CMK (cell line): ENCODE data around the gene MOCS1.

ENCODE experiments used
- DNase-seq: peaks from one replicate; pipeline ENCODE4 v3.0.0-alpha.2; 2010; ENCODE audit warnings: low read depth

Gene MOCS1

GRCh38 chr6:39924283-39924682 is 10.0 kb downstream of the MOCS1 start:
- DNase-seq = no peak

- DNase-seq = no peak
Observed at GRCh38 chr6:39923861-39924260, 10.4 kb downstream of the MOCS1 start.

- DNase-seq = no peak
Observed at GRCh38 chr6:39923394-39923793, 10.9 kb downstream of the MOCS1 start.

GRCh38 chr6:39922821-39923220 is 11.4 kb downstream of the MOCS1 start:
- DNase-seq = no peak

GRCh38 chr6:39920157-39920556 is 14.1 kb downstream of the MOCS1 start:
- no peak for DNase-seq

GRCh38 chr6:39918831-39919230 is 15.4 kb downstream of the MOCS1 start:
- DNase-seq = no peak

- DNase-seq = no peak
Observed at GRCh38 chr6:39917981-39918380, 16.3 kb downstream of the MOCS1 start.

- DNase-seq = no peak
Observed at GRCh38 chr6:39917329-39917728, 16.9 kb downstream of the MOCS1 start.

GRCh38 chr6:39915866-39916265 is 18.4 kb downstream of the MOCS1 start:
- no peak for DNase-seq

GRCh38 chr6:39914239-39914638 is 20.0 kb downstream of the MOCS1 start:
- DNase-seq = no peak

- no peak for DNase-seq
Observed at GRCh38 chr6:39913391-39913916, 20.8 kb downstream of the MOCS1 start.

- DNase-seq = no peak
Observed at GRCh38 chr6:39912446-39912845, 21.8 kb downstream of the MOCS1 start.

- no peak for DNase-seq
Observed at GRCh38 chr6:39911513-39912125, 22.6 kb downstream of the MOCS1 start.

GRCh38 chr6:39910744-39911143 is 23.5 kb downstream of the MOCS1 start:
- no peak for DNase-seq

GRCh38 chr6:39910164-39910563 is 24.1 kb downstream of the MOCS1 start:
- no peak for DNase-seq

GRCh38 chr6:39909701-39910100 is 24.6 kb downstream of the MOCS1 start:
- no peak for DNase-seq

- DNase-seq = no peak
Observed at GRCh38 chr6:39908838-39909583, 25.3 kb downstream of the MOCS1 start.

- DNase-seq = no peak
Observed at GRCh38 chr6:39907871-39908575, 26.2 kb downstream of the MOCS1 start.

- DNase-seq = no peak
Observed at GRCh38 chr6:39906318-39906761, 27.9 kb downstream of the MOCS1 start.

- no peak for DNase-seq
Observed at GRCh38 chr6:39905640-39905975, 28.7 kb downstream of the MOCS1 start.

GRCh38 chr6:39904946-39905639 is 29.2 kb downstream of the MOCS1 start:
- no peak for DNase-seq

- no peak for DNase-seq
Observed at GRCh38 chr6:39903656-39904055, 30.6 kb downstream of the MOCS1 start.
